ENCODE data around the gene DNASE1L3. TPM values are rescaled to one million over a fixed set of nuclear protein-coding genes. Genes with fewer than 3 reads are reported as not detected.

The DNASE1L3 gene
- total and polyA plus RNA-seq, 2 of the 13 experiments (the other 11 are each of a cell fraction or from before 2014, with no cell fraction given) = 0.86 to 1.7 TPM

- peak; percentile 71; the same call in 1 of the 2 replicates for TF ChIP-seq ZNF512B (CRISPR knock-in tag; IDR thresholded peaks at IDR 0.05; ENCODE audit: borderline replicate concordance)
- TF ChIP-seq MTA1 (CRISPR knock-in tag; IDR thresholded peaks at IDR 0.05; ENCODE audit: borderline replicate concordance) = peak; percentile 70; the same call in 1 of the 2 replicates
- peak; percentile 42; the same call in 1 of the 2 replicates for TF ChIP-seq ZBTB20 (CRISPR knock-in tag; IDR thresholded peaks at IDR 0.05; ENCODE audit: borderline replicate concordance, low read depth)
- no peak for TF ChIP-seq RNF2 (conservative IDR thresholded peaks at IDR 0.05; ENCODE audit: low read depth)
- TF ChIP-seq MYC (CRISPR knock-in tag; IDR thresholded peaks at IDR 0.05; ENCODE audit: borderline replicate concordance) = peak; percentile 43; the same call in 1 of the 2 replicates
- TF ChIP-seq MIER3 (CRISPR knock-in tag; IDR thresholded peaks at IDR 0.05; ENCODE audit: borderline replicate concordance) = peak; percentile 12; the same call in 1 of the 2 replicates
- no peak for TF ChIP-seq ZNF550 (CRISPR knock-in tag; IDR thresholded peaks at IDR 0.05; ENCODE audit: borderline replicate concordance)
- TF ChIP-seq REL (CRISPR knock-in tag; conservative IDR thresholded peaks at IDR 0.05) = no peak
- peak; percentile 75 for TF ChIP-seq GATAD2A (CRISPR knock-in tag; IDR thresholded peaks at IDR 0.05)
- TF ChIP-seq DR1 (CRISPR knock-in tag; IDR thresholded peaks at IDR 0.05) = no peak
- TF ChIP-seq ZGPAT (CRISPR knock-in tag; IDR thresholded peaks at IDR 0.05) = peak; percentile 38; the same call in 1 of the 2 replicates
- TF ChIP-seq, protein P1, sequence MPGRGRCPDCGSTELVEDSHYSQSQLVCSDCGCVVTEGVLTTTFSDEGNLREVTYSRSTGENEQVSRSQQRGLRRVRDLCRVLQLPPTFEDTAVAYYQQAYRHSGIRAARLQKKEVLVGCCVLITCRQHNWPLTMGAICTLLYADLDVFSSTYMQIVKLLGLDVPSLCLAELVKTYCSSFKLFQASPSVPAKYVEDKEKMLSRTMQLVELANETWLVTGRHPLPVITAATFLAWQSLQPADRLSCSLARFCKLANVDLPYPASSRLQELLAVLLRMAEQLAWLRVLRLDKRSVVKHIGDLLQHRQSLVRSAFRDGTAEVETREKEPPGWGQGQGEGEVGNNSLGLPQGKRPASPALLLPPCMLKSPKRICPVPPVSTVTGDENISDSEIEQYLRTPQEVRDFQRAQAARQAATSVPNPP (CRISPR knock-in tag; IDR thresholded peaks at IDR 0.05) = no peak
- peak; percentile 58; the same call in 1 of the 2 replicates for TF ChIP-seq GABPB1 (CRISPR knock-in tag; IDR thresholded peaks at IDR 0.05)
- TF ChIP-seq HNRNPLL (IDR thresholded peaks at IDR 0.05; ENCODE audit: low read depth, low read length, poor library complexity, severe bottlenecking) = peak; percentile 63
- no peak for TF ChIP-seq ZFP36 (IDR thresholded peaks at IDR 0.05; ENCODE audit: borderline replicate concordance, low read depth, low read length, partially characterized antibody)
- peak; percentile 30; the same call in 1 of the 2 replicates for TF ChIP-seq ISL2 (CRISPR knock-in tag; IDR thresholded peaks at IDR 0.05)
- no peak for TF ChIP-seq SRSF1 (optimal IDR thresholded peaks at IDR 0.05; ENCODE audit: low read depth, low read length)
- TF ChIP-seq ZNF577 (CRISPR knock-in tag; IDR thresholded peaks at IDR 0.05; ENCODE audit: borderline replicate concordance, low read depth) = no peak
- TF ChIP-seq ZNF780A (CRISPR knock-in tag; IDR thresholded peaks at IDR 0.05) = no peak
- TF ChIP-seq, protein P2, sequence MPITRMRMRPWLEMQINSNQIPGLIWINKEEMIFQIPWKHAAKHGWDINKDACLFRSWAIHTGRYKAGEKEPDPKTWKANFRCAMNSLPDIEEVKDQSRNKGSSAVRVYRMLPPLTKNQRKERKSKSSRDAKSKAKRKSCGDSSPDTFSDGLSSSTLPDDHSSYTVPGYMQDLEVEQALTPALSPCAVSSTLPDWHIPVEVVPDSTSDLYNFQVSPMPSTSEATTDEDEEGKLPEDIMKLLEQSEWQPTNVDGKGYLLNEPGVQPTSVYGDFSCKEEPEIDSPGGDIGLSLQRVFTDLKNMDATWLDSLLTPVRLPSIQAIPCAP (CRISPR knock-in tag; IDR thresholded peaks at IDR 0.05; ENCODE audit: low read depth) = no peak
- TF ChIP-seq CREM (IDR thresholded peaks at IDR 0.05) = no peak
- no peak for TF ChIP-seq CREM (CRISPR knock-in tag; IDR thresholded peaks at IDR 0.05)
- TF ChIP-seq PHF21A (CRISPR knock-in tag; IDR thresholded peaks at IDR 0.05) = 0 out of 2 replicates have a peak, but pooled peaks have one; percentile 7
- peak; percentile 13; the same call in 1 of the 2 replicates for TF ChIP-seq ZNF501 (CRISPR knock-in tag; IDR thresholded peaks at IDR 0.05)
These were observed 32.8 kb downstream of the DNASE1L3 start (continued) for GRCh38 chr3:58177747-58178527.
